Hepatocyte (in vitro differentiated cells): ENCODE measurements around the gene C1QTNF7.

Experiments
- EZH2 ChIP-seq: fragments of 200-600 bp; sonication (generic); IDR thresholded peaks from 2 replicates; pipeline ENCODE4 v1.6.1; 2016; ENCODE audit warnings: antibody characterized with exemption, mild to moderate bottlenecking, borderline replicate concordance
- TF ChIP-seq, protein P1 (sequence below): fragments of 200-600 bp; sonication (generic); IDR thresholded peaks from 2 replicates; pipeline ENCODE4 v1.5.1; 2016; ENCODE audit warnings: antibody characterized with exemption, mild to moderate bottlenecking; ENCODE audit not compliant: poor library complexity

DNA sequence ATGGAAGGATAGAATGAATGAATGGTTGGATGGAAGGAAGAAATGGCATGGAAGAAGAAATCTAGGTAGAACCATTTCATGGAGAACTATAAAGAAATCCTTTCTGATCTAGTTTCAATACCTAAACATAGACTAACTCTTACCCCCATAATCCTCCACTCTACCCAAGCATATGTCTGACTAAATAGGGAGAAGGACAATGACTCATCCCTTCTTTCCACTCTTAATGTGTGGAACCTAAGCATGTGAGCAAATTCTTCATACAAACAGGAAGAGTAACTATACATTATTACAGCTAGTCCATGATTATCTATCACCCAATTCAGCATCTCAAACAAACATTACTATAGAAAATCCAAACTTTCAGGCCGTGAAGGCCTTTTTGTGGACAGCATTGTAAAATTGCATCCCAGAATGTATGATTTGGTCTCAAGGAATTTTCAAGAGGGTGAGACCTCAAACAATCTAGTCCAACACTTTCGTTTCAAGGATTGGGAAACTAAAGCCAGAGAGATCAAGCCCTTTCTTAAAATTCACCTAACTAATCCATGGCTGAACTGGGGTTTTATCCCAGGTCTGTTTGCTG is 11.2 kb downstream of the C1QTNF7 start:
- no peak for TF ChIP-seq EZH2
- TF ChIP-seq, protein P1, sequence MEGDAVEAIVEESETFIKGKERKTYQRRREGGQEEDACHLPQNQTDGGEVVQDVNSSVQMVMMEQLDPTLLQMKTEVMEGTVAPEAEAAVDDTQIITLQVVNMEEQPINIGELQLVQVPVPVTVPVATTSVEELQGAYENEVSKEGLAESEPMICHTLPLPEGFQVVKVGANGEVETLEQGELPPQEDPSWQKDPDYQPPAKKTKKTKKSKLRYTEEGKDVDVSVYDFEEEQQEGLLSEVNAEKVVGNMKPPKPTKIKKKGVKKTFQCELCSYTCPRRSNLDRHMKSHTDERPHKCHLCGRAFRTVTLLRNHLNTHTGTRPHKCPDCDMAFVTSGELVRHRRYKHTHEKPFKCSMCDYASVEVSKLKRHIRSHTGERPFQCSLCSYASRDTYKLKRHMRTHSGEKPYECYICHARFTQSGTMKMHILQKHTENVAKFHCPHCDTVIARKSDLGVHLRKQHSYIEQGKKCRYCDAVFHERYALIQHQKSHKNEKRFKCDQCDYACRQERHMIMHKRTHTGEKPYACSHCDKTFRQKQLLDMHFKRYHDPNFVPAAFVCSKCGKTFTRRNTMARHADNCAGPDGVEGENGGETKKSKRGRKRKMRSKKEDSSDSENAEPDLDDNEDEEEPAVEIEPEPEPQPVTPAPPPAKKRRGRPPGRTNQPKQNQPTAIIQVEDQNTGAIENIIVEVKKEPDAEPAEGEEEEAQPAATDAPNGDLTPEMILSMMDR: no peak
